Duodenal mucosa (tissue), 2 donors: Measurements from ENCODE around the gene CRACR2A.

Experiments
- H3K27ac ChIP-seq: one replicate; pipeline ENCODE4 v1.7.0; 2013; ENCODE audit warnings: low read depth, low read length
- H3K27me3 ChIP-seq, 2 donors: one replicate each; pipeline ENCODE4 v1.7.0; 2013; ENCODE audit warnings: low read length in 2 of 2, control low read depth in 1 of 2; ENCODE audit not compliant: insufficient read depth in 2 of 2, control insufficient read depth in 1 of 2
- H3K36me3 ChIP-seq, 2 donors: one replicate each; pipeline ENCODE4 v1.7.0; 2013; ENCODE audit warnings: low read length in 2 of 2, control low read depth in 1 of 2; ENCODE audit not compliant: insufficient read depth in 2 of 2, control insufficient read depth in 1 of 2
- H3K4me1 ChIP-seq, 2 donors: one replicate each; pipeline ENCODE4 v1.7.0; 2013; ENCODE audit warnings: low read length in 2 of 2, control low read depth in 1 of 2; ENCODE audit not compliant: insufficient read depth in 2 of 2, control insufficient read depth in 1 of 2
- H3K4me3 ChIP-seq, 2 donors: one replicate each; pipeline ENCODE4 v1.7.0; 2013; ENCODE audit warnings: low read length in 2 of 2, low read depth in 1 of 2
- H3K9ac ChIP-seq, 2 donors: one replicate each; pipeline ENCODE4 v1.7.0; 2013; ENCODE audit warnings: low read length in 2 of 2, low read depth in 1 of 2
- H3K9me3 ChIP-seq, 2 donors: one replicate each; pipeline ENCODE4 v1.7.0; 2013; ENCODE audit warnings: low read length in 2 of 2, control low read depth in 1 of 2; ENCODE audit not compliant: control insufficient read depth in 1 of 2

Gene CRACR2A

DNA sequence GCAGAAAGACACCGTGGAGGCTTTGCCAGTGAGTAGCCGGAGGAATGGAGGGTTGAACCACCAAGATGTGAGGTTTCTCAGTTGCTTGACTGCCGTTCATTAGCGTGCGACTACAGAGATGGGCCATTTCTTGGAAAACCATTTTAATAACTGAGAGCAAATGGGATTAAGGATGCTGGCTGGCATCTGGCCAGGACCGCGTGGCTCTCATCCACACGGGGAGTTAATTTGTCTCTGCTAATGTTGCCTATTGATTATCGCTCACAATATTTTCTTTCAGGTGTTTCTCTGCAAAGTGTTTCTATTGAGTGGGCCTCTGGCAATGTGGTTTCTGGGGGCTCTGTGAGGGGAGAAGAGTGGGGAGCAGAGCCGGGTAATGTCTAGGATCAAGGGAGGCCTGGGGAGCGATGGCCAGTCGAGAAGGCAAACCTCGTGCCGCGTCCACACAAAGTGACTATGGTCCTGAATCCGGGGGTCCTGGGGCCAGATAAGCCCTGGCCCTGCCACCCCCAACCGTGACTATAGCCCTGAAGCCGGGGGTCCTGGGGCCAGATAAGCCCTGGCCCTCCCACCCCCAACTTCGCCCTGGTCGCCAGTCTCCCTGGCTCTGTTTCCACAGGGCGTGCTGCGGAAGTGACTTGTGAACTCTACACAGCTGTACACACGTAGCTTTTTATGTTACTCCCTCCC, 151.3 kb downstream of the CRACR2A start:
- Histone ChIP-seq H3K36me3 (no peaks in the 10 kb centered on the region), H3K27me3 (peaks cover 0 to 5% of the 10 kb centered on the region in 2 donors), H3K9me3 (no peaks in the 10 kb centered on the region), H3K4me1 (no peaks in the 10 kb centered on the region), H3K4me3 (no peak overlapping the region), H3K9ac (no peak overlapping the region), H3K27ac (no peak overlapping the region)

GRCh38 chr12:3600951-3601350, 152.0 kb downstream of the CRACR2A start:
- Histone ChIP-seq H3K4me1 (no peaks in the 10 kb centered on the region), H3K4me3 (no peak overlapping the region), H3K9me3 (no peaks in the 10 kb centered on the region), H3K9ac (no peak overlapping the region), H3K27me3 (peaks cover 0 to 5% of the 10 kb centered on the region in 2 donors), H3K27ac (no peak overlapping the region), H3K36me3 (no peaks in the 10 kb centered on the region)

DNA sequence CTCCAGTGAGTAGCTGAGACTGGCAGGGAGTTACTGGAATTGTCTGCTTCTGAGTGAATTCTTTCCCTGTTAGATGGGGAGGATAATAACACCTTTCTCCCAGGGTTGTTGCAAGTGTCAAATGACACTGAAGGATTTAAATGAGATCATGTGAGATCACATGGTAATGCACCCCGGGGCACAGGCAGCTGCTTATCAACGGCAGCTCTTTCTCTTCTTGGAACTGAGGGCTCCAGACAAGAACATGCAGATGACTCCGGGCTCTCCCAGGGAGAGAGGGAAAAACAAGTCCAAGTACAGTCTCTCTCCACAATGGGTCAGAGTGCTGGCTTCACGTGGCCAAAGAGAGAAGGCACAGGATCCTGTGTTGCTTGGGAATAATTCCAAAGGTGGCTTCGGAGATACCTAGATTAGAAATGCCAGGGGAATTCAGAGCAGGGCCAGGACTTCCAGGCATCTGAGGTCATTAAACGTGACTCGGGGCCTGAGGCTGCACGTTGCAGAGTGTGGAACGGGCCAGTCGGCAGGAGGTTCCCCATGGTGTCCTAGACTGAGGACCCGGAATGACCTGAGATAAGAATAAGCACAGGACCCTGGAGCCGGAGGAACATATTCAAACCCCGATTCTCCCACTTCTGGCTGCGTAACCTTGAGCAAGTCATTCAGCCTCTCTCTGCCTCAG, 152.7 kb downstream of the CRACR2A start:
- H3K36me3 ChIP-seq = no peaks in the 10 kb centered on the region
- no peak overlapping the region for H3K27ac ChIP-seq
- H3K9me3 ChIP-seq = no peaks in the 10 kb centered on the region
- no peaks in the 10 kb centered on the region for H3K4me1 ChIP-seq
- H3K27me3 ChIP-seq = peaks cover 0 to 5% of the 10 kb centered on the region in 2 donors
- no peak overlapping the region for H3K9ac ChIP-seq
- no peak overlapping the region for H3K4me3 ChIP-seq

GRCh38 chr12:3598896-3599860, 153.7 kb downstream of the CRACR2A start:
- H3K27ac ChIP-seq = no peak overlapping the region
- no peaks in the 10 kb centered on the region for H3K4me1 ChIP-seq
- no peaks in the 10 kb centered on the region for H3K36me3 ChIP-seq
- H3K9ac ChIP-seq = no peak overlapping the region
- no peak overlapping the region for H3K4me3 ChIP-seq
- H3K9me3 ChIP-seq = no peaks in the 10 kb centered on the region
- peaks cover 0 to 5% of the 10 kb centered on the region in 2 donors for H3K27me3 ChIP-seq

DNA sequence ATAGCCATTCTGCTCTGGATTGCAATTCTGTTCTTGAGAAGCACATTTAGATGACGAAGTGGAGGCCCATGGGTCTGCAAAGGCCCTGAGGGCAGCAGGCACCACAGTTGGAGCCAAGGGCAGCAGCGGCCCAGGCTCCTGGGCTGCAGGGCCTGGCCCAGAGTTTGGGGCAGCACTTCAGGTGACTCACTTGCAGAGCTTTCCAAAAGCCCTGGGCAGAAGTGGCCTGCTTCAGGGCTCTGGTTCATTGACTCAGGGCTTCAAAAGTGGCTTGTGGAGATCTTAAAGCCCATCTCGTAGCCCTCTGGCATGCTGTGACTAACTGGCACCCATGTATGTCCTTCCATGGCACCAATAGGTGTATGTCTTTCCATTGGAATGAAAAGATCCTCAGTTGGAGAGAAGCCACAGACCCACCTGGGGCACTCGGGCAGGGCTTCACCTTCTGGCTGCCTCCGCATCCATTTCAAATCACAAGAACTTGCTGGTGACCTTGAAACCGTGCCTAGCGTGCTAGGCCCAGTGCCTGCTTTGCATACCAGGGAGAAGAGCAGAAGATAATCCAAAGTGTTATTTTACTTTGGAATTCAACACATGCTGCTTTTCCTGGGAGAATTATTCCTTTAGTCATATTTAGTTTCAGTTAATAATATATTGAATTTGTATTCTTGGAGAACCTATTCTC, 155.2 kb downstream of the CRACR2A start:
- Histone ChIP-seq H3K9ac (no peak overlapping the region), H3K27me3 (peaks cover 5 to 6% of the 10 kb centered on the region in 2 donors), H3K4me1 (no peaks in the 10 kb centered on the region), H3K27ac (no peak overlapping the region), H3K36me3 (no peaks in the 10 kb centered on the region), H3K9me3 (no peaks in the 10 kb centered on the region), H3K4me3 (no peak overlapping the region)

DNA sequence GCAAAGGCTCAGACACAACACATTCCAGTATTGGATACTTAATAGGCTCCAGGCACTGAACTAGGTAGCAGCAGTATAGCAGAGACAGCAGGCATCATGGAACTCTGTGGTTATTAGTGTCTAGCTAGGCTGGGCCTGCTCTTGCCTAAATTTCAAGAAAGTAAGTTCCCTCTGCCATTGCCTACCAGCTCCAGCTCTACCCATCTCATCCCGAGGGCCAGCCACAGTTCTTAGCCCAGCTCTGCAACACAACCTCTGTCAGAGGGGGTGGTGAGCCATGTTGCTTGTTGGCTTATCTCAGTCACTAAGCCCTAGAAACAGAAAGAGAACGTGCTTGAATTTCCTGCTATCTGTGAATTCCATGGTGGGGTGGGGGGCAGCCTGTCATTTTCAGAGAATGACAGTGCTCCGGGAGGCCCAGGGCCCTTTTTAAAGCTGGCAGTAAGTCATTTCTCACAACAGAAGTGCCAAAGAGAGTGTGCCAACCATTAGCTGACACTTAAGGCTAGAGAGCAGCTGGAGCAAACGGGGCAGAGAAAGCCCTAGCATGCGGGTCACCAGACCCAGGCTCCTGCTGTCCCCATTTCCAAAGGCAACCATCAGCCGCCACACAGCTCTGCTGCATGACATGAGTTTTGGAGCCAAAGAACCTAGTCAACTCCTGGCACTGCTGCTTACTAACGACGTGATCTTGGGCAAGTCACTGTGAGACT, 156.1 kb downstream of the CRACR2A start:
- Histone ChIP-seq H3K9ac (no peak overlapping the region), H3K27ac (no peak overlapping the region), H3K9me3 (no peaks in the 10 kb centered on the region), H3K27me3 (peaks cover 5 to 6% of the 10 kb centered on the region in 2 donors), H3K4me3 (no peak overlapping the region), H3K4me1 (no peaks in the 10 kb centered on the region), H3K36me3 (no peaks in the 10 kb centered on the region)

- H3K4me3 ChIP-seq = no peak overlapping the region
- no peaks in the 10 kb centered on the region for H3K9me3 ChIP-seq
- no peak overlapping the region for H3K27ac ChIP-seq
- peaks cover under 1 to 6% of the 10 kb centered on the region in 2 donors for H3K27me3 ChIP-seq
- H3K9ac ChIP-seq = no peak overlapping the region
- no peaks in the 10 kb centered on the region for H3K4me1 ChIP-seq
- H3K36me3 ChIP-seq = no peaks in the 10 kb centered on the region
Measured at GRCh38 chr12:3595721-3596120, 157.2 kb downstream of the CRACR2A start.

DNA sequence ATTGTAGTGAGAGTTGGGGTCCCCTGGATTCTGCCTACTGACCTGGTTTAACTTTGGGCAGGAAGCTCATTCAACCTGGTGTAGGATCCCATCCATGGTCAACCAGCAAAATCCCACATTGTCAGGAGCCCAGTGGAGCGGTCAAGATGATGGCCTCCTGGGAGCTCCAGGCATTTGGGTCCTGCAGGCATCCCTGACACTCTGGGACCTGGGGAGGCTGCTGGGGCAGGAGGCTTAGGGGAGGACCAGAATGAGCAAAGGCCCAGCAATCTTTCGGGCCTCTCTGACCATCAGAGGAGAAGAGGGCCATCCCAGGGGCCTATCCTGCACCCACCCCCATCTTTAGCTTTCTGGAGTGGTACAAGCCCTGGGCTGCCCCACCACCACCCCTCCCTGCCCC, 157.9 kb downstream of the CRACR2A start:
- Histone ChIP-seq H3K27ac (no peak overlapping the region), H3K4me3 (no peak overlapping the region), H3K9ac (no peak overlapping the region), H3K4me1 (no peaks in the 10 kb centered on the region), H3K9me3 (no peaks in the 10 kb centered on the region), H3K27me3 (peaks cover 0 to 6% of the 10 kb centered on the region in 2 donors), H3K36me3 (no peaks in the 10 kb centered on the region)

- peaks cover 3 to 6% of the 10 kb centered on the region in 2 donors for H3K27me3 ChIP-seq
- no peak overlapping the region for H3K4me3 ChIP-seq
- no peaks in the 10 kb centered on the region for H3K9me3 ChIP-seq
- H3K4me1 ChIP-seq = no peaks in the 10 kb centered on the region
- no peaks in the 10 kb centered on the region for H3K36me3 ChIP-seq
- no peak overlapping the region for H3K9ac ChIP-seq
- no peak overlapping the region for H3K27ac ChIP-seq
Measured at GRCh38 chr12:3593906-3594483, 158.9 kb downstream of the CRACR2A start.
